AG04450 (cell line): Measurements from ENCODE around the gene CHPT1. TPM values are rescaled to one million over a fixed set of nuclear protein-coding genes. Genes with fewer than 3 reads are reported as not detected.
A peak's percentile ranks its signal among the peaks of the same experiment; 100 is the strongest.

Experiments
- CTCF ChIA-PET: fragments of 300-600, 350-600 bp; formaldehyde crosslinking; extraction: SDS; loops from one replicate; lab custom pipeline; 2022; ENCODE audit warnings: antibody characterized with exemption, inconsistent platforms; lab: Charles Lee
- POLR2A ChIA-PET: fragments of 350-600 bp; formaldehyde crosslinking; extraction: SDS; loops from one replicate; lab custom pipeline; 2021; ENCODE audit warnings: antibody characterized with exemption, inconsistent platforms; lab: Yijun Ruan, JAX
- DNase-seq: peaks from one replicate; pipeline ENCODE4 v3.0.0-alpha.2; 2011; ENCODE audit warnings: low read depth, low spot score
- H3K27ac ChIP-seq: one replicate; pipeline ENCODE4 v1.5.1; 2012; ENCODE audit warnings: low read depth, low read length, control low read depth
- H3K27me3 ChIP-seq: one replicate; pipeline ENCODE4 v1.6.0; 2012; ENCODE audit warnings: low read length; ENCODE audit not compliant: control insufficient read depth, insufficient read depth
- H3K4me3 ChIP-seq: 2 replicates; pipeline ENCODE4 v1.5.1; 2011; ENCODE audit warnings: mild to moderate bottlenecking, low read depth, low read length, control low read depth
- H3K9me3 ChIP-seq: 2 replicates; pipeline ENCODE4 v1.5.1; 2012; ENCODE audit warnings: low read length; ENCODE audit not compliant: control insufficient read depth, insufficient read depth
- CTCF ChIP-seq: IDR thresholded peaks from 2 replicates; pipeline ENCODE4 v1.5.1; 2011; ENCODE audit warnings: low read depth, low read length, control low read depth, inconsistent platforms
- polyA plus RNA-seq: library from polyadenylated mRNA; depleted of rRNA; stranded (reverse); fragments of >200 nt; gene quantifications from 2 replicates; pipeline ENCODE4 v1.2.3, GENCODE V29; 2011

The CHPT1 gene
- polyA plus RNA-seq, 1 experiment: 26.9 TPM

GRCh38 chr12:101759396-101760047 lies 62.1 kb downstream of the CHPT1 start:
- Histone ChIP-seq H3K27ac (no peak overlapping the region), H3K27me3 (no peaks in the 10 kb centered on the region), H3K9me3 (no peaks in the 10 kb centered on the region), H3K4me3 (no peak overlapping the region)
- ChIA-PET CTCF (interaction anchor here (0.6 to 2.5 kb wide), 41 partner anchors 9 to 1692 kb away, joined by 3 to 21 read pairs (median 4); partner anchors contain the start of gene DRAM1), POLR2A (no interaction called here)
- DNase-seq: no peak
- peak; percentile 83 for TF ChIP-seq CTCF

GRCh38 chr12:101761350-101761749 lies 63.9 kb downstream of the CHPT1 start:
- Histone ChIP-seq H3K9me3 (no peaks in the 10 kb centered on the region), H3K27me3 (no peaks in the 10 kb centered on the region), H3K27ac (no peak overlapping the region), H3K4me3 (no peak overlapping the region)
- DNase-seq: no peak
- TF ChIP-seq CTCF: no peak
- CTCF ChIA-PET: interaction anchor here (0.7 to 2.5 kb wide), 4 partner anchors 11 to 408 kb away, joined by 3 to 20 read pairs (median 8); no protein-coding TSS in a partner anchor
- POLR2A ChIA-PET: no interaction called here

- Histone ChIP-seq H3K27me3 (no peaks in the 10 kb centered on the region), H3K4me3 (no peak overlapping the region), H3K27ac (no peak overlapping the region), H3K9me3 (no peaks in the 10 kb centered on the region)
- no peak for TF ChIP-seq CTCF
- ChIA-PET CTCF (interaction anchor here (0.6 to 1.8 kb wide), 6 partner anchors 10 to 347 kb away, joined by 3 to 7 read pairs (median 4); no protein-coding TSS in a partner anchor), POLR2A (no interaction called here)
- no peak for DNase-seq
Measured at GRCh38 chr12:101761781-101762180, 64.3 kb downstream of the CHPT1 start.

- no peak for DNase-seq
- Histone ChIP-seq H3K4me3 (no peak overlapping the region), H3K27ac (no peak overlapping the region), H3K27me3 (no peaks in the 10 kb centered on the region), H3K9me3 (no peaks in the 10 kb centered on the region)
- ChIA-PET POLR2A (no interaction called here), CTCF (interaction anchor here (0.9 to 1.8 kb wide), 4 partner anchors 9 to 12 kb away, joined by 3 to 7 read pairs (median 6); no protein-coding TSS in a partner anchor)
- no peak for TF ChIP-seq CTCF
Measured at GRCh38 chr12:101763246-101763931, 65.9 kb downstream of the CHPT1 start.
